8988T (cell line): ENCODE results near the gene TYK2.
"Not testable (repeated sequence)": the region's sequence is repeated elsewhere in the genome, so short reads cannot be mapped to it uniquely, and the experiment has no call there.

Experiments
- DNase-seq: peaks from one replicate; pipeline ENCODE4 v3.0.0; 2011

The TYK2 gene

GRCh38 chr19:10368101-10368803 lies 12.1 kb downstream of the TYK2 start:
- no peak for DNase-seq

GRCh38 chr19:10366950-10367512 lies 13.3 kb downstream of the TYK2 start:
- not testable (repeated sequence) for DNase-seq

GRCh38 chr19:10365518-10365917 lies 14.9 kb downstream of the TYK2 start:
- no peak for DNase-seq

GRCh38 chr19:10364644-10365043 lies 15.7 kb downstream of the TYK2 start:
- no peak for DNase-seq

- DNase-seq = no peak
Observed at GRCh38 chr19:10363789-10364281, 16.5 kb downstream of the TYK2 start.

GRCh38 chr19:10362259-10362658 lies 18.1 kb downstream of the TYK2 start:
- DNase-seq = no peak

- DNase-seq = no peak
Observed at GRCh38 chr19:10361569-10362011, 18.8 kb downstream of the TYK2 start.

GRCh38 chr19:10356431-10356830 lies 23.9 kb downstream of the TYK2 start:
- DNase-seq = no peak

GRCh38 chr19:10353793-10354391 lies 26.5 kb downstream of the TYK2 start:
- no peak for DNase-seq

- no peak for DNase-seq
Observed at GRCh38 chr19:10352764-10353671, 27.4 kb downstream of the TYK2 start.

GRCh38 chr19:10346509-10346908 lies 33.9 kb downstream of the TYK2 start:
- no peak for DNase-seq

- DNase-seq = no peak
Observed at GRCh38 chr19:10344780-10345179, 35.6 kb downstream of the TYK2 start.

GRCh38 chr19:10343495-10343894 lies 36.9 kb downstream of the TYK2 start:
- DNase-seq = no peak

- no peak for DNase-seq
Observed at GRCh38 chr19:10339977-10340376, 40.4 kb downstream of the TYK2 start.

GRCh38 chr19:10339380-10339960 lies 40.9 kb downstream of the TYK2 start, which contains the start of gene ICAM3:
ICAM3 (minus strand) TSS chr19:10339624; CDS start chr19:10339614, 10 bp downstream.
- no peak for DNase-seq

GRCh38 chr19:10338940-10339339 lies 41.4 kb downstream of the TYK2 start:
- no peak for DNase-seq

GRCh38 chr19:10336725-10337124 lies 43.6 kb downstream of the TYK2 start:
- DNase-seq = not testable (repeated sequence)

GRCh38 chr19:10335352-10335985 lies 44.9 kb downstream of the TYK2 start:
- no peak for DNase-seq

GRCh38 chr19:10334588-10335351 lies 45.6 kb downstream of the TYK2 start:
- DNase-seq = peak; percentile 53

GRCh38 chr19:10333758-10334587 lies 46.4 kb downstream of the TYK2 start:
- no peak for DNase-seq
